SK-N-SH treated with all-trans-retinoic acid at 6 μM for 48 hours (cell line): ENCODE data around the gene SUPT3H.

Experiments used
- PATZ1 ChIP-seq: fragments of 250-450 bp; sonication (Bioruptor Pico); IDR thresholded peaks from 2 replicates; pipeline ENCODE4 v1.8.0; 2020; ENCODE audit warnings: mild to moderate bottlenecking, moderate library complexity, borderline replicate concordance
- POU6F1 ChIP-seq: fragments of 250-450 bp; sonication (Bioruptor Pico); IDR thresholded peaks from 2 replicates; pipeline ENCODE4 v1.8.0; 2021; ENCODE audit warnings: low read depth, mild to moderate bottlenecking, moderate library complexity, borderline replicate concordance
- ZFP3 ChIP-seq: fragments of 250-450 bp; sonication (Bioruptor Pico); IDR thresholded peaks from 2 replicates; pipeline ENCODE4 v1.5.0; 2020; ENCODE audit warnings: mild to moderate bottlenecking, moderate library complexity
- ZFP30 ChIP-seq: fragments of 450-650 bp; formaldehyde crosslinking; IDR thresholded peaks from 2 replicates; pipeline ENCODE4 v1.5.0; 2022; ENCODE audit warnings: mild to moderate bottlenecking, moderate library complexity
- ZNF565 ChIP-seq: fragments of 450-650 bp; formaldehyde crosslinking; conservative IDR thresholded peaks from 2 replicates; pipeline ENCODE4 v1.5.0; 2020; ENCODE audit warnings: low read depth, mild to moderate bottlenecking, moderate library complexity
- ZNF8 ChIP-seq: fragments of 450-650 bp; formaldehyde crosslinking; IDR thresholded peaks from 2 replicates; pipeline ENCODE4 v1.5.0; 2020; ENCODE audit warnings: mild to moderate bottlenecking, moderate library complexity

GRCh38 chr6:45138765-45139164 is 239.0 kb downstream of the SUPT3H start:
- TF ChIP-seq PATZ1 (CRISPR knock-in tag) (no peak), ZFP3 (no peak), ZNF565 (no peak), ZFP30 (CRISPR knock-in tag) (no peak), POU6F1 (CRISPR knock-in tag) (no peak), ZNF8 (no peak)
